Liver (tissue), 9 donors: ENCODE results near the gene SLC26A4. TPM values are rescaled to one million over a fixed set of nuclear protein-coding genes. Genes with fewer than 3 reads are reported as not detected.

Experiments used
- DNase-seq: peaks from one replicate; pipeline ENCODE4 v3.0.0-alpha.2; 2017; ENCODE audit warnings: low spot score
- H3K27ac ChIP-seq, 2 donors: one replicate each; pipeline ENCODE4 v1.7.0; 2013; ENCODE audit warnings: inconsistent platforms in 2 of 2, low read length in 2 of 2, control low read depth in 1 of 2, low read depth in 1 of 2, mild to moderate bottlenecking in 1 of 2
- H3K27me3 ChIP-seq, 4 donors: one replicate each; pipeline versions ENCODE4 v1.6.1 to v1.7.0; 2013; ENCODE audit warnings: low read length in 3 of 4, inconsistent platforms in 1 of 4, mild to moderate bottlenecking in 1 of 4, moderate library complexity in 1 of 4; ENCODE audit not compliant: control insufficient read depth in 4 of 4, insufficient read depth in 4 of 4
- H3K36me3 ChIP-seq, 4 donors: one replicate each; pipeline versions ENCODE4 v1.6.1 to v1.7.0; 2013; ENCODE audit warnings: low read length in 3 of 4, mild to moderate bottlenecking in 3 of 4, low read depth in 1 of 4, moderate library complexity in 1 of 4; ENCODE audit not compliant: control insufficient read depth in 4 of 4, insufficient read depth in 3 of 4
- H3K4me1 ChIP-seq, 4 donors: one replicate each; pipeline versions ENCODE4 v1.6.1 to v1.7.0; 2013; ENCODE audit warnings: low read length in 3 of 4, mild to moderate bottlenecking in 3 of 4, moderate library complexity in 1 of 4; ENCODE audit not compliant: control insufficient read depth in 4 of 4, insufficient read depth in 4 of 4
- H3K4me3 ChIP-seq, 3 donors: one replicate each; pipeline versions ENCODE4 v1.6.1 to v1.7.0; 2013; ENCODE audit warnings: low read length in 3 of 3, control low read depth in 1 of 3, low read depth in 1 of 3, mild to moderate bottlenecking in 1 of 3
- H3K9ac ChIP-seq, 2 donors: one replicate each; pipeline ENCODE4 v1.7.0; 2013; ENCODE audit warnings: low read length in 2 of 2, mild to moderate bottlenecking in 2 of 2, moderate library complexity in 2 of 2, control low read depth in 1 of 2, low read depth in 1 of 2
- H3K9me3 ChIP-seq, 4 donors: one replicate each; pipeline versions ENCODE4 v1.6.1 to v1.7.0; 2013; ENCODE audit warnings: low read length in 3 of 4; ENCODE audit not compliant: control insufficient read depth in 4 of 4
- EGR1 ChIP-seq, 2 donors: IDR thresholded peaks; 2 replicates each; pipeline ENCODE4 v1.6.1; 2016 to 2018; ENCODE audit warnings: antibody characterized with exemption in 2 of 2, low read depth in 2 of 2
- FOXA1 ChIP-seq: IDR thresholded peaks from 2 replicates; pipeline ENCODE4 v1.6.1; 2016; ENCODE audit warnings: antibody characterized with exemption
- FOXA2 ChIP-seq: IDR thresholded peaks from 2 replicates; pipeline ENCODE4 v1.6.1; 2016; ENCODE audit warnings: antibody characterized with exemption
- GABPA ChIP-seq, 2 donors: IDR thresholded peaks in 1 of 2; conservative IDR thresholded peaks in 1 of 2; 2 replicates each; pipeline ENCODE4 v1.6.1; 2016; ENCODE audit warnings: antibody characterized with exemption in 2 of 2, mild to moderate bottlenecking in 1 of 2, moderate library complexity in 1 of 2
- HNF4A ChIP-seq, 2 donors: conservative IDR thresholded peaks; 2 replicates each; pipeline ENCODE4 v1.6.1; 2016; ENCODE audit warnings: antibody characterized with exemption in 2 of 2, mild to moderate bottlenecking in 2 of 2
- HNF4G ChIP-seq: IDR thresholded peaks from 2 replicates; pipeline ENCODE4 v1.6.1; 2016; ENCODE audit warnings: antibody characterized with exemption
- JUND ChIP-seq, 2 donors: IDR thresholded peaks; 2 replicates each; pipeline ENCODE4 v1.6.1; 2016; ENCODE audit warnings: antibody characterized with exemption in 2 of 2
- NR2F2 ChIP-seq: IDR thresholded peaks from 2 replicates; pipeline ENCODE4 v1.6.1; 2016; ENCODE audit warnings: antibody characterized with exemption
- RAD21 ChIP-seq, 2 donors: IDR thresholded peaks; 2 replicates each; pipeline ENCODE4 v1.6.1; 2016; ENCODE audit warnings: antibody characterized with exemption in 2 of 2, mild to moderate bottlenecking in 2 of 2
- RXRA ChIP-seq, 2 donors: IDR thresholded peaks; 2 replicates each; pipeline ENCODE4 v1.6.1; 2017 to 2018; ENCODE audit warnings: antibody characterized with exemption in 2 of 2, mild to moderate bottlenecking in 1 of 2
- SP1 ChIP-seq: IDR thresholded peaks from 2 replicates; pipeline ENCODE4 v1.6.1; 2018; ENCODE audit warnings: antibody characterized with exemption, mild to moderate bottlenecking
- TAF1 ChIP-seq: conservative IDR thresholded peaks from 2 replicates; pipeline ENCODE4 v1.6.1; 2016; ENCODE audit warnings: antibody characterized with exemption, mild to moderate bottlenecking
- YY1 ChIP-seq: IDR thresholded peaks from 2 replicates; pipeline ENCODE4 v1.6.1; 2016; ENCODE audit warnings: antibody characterized with exemption, mild to moderate bottlenecking
- WGBS: extraction: QIAGEN DNeasy Blood & Tissue Kit; methylation state at CpG from one replicate; pipeline ENCODE4 v1.1.7; 2013; 5-methylcytosine and 5-hydroxymethylcytosine counted together
- polyA plus RNA-seq, 2 donors: library from polyadenylated mRNA; stranded (reverse) in 1 of 2; unstranded in 1 of 2; fragments of 200-250 nt in 1 of 2; fragments of >200 nt in 1 of 2; fragmentation: Nextera tagmentation in 1 of 2; extraction: Ambion mirVana in 1 of 2; gene quantifications; one replicate each; pipeline versions ENCODE4 v1.2.1 to v1.2.3, GENCODE V29; 2013 to 2015
- total RNA-seq, 2 donors: library from RNA; depleted of rRNA; stranded (reverse); fragments of >200 nt; gene quantifications; one replicate each; pipeline ENCODE4 v1.2.3, GENCODE V29; 2014
- TF ChIP-seq, protein P1 (sequence below): IDR thresholded peaks from 2 replicates; pipeline ENCODE4 v1.6.1; 2016; ENCODE audit warnings: antibody characterized with exemption, mild to moderate bottlenecking
- TF ChIP-seq, protein P2 (sequence below): IDR thresholded peaks from 2 replicates; pipeline ENCODE4 v1.6.1; 2016; ENCODE audit warnings: antibody characterized with exemption
- TF ChIP-seq, protein P3 (sequence below): IDR thresholded peaks from 2 replicates; pipeline ENCODE4 v1.6.1; 2016; ENCODE audit warnings: antibody characterized with exemption
- TF ChIP-seq, protein P4 (sequence below): fragments of 150-350 bp; IDR thresholded peaks from 2 replicates; pipeline ENCODE4 v1.5.1; 2017; ENCODE audit warnings: improper control_type of control experiment, low read depth, low read length; ENCODE audit not compliant: missing input control
- TF ChIP-seq, protein P5 (sequence below): IDR thresholded peaks from 2 replicates; pipeline ENCODE4 v1.6.1; 2016; ENCODE audit warnings: antibody characterized with exemption
- donor health status: healthy.
- donor health status: healthy.
- donor health status: healthy.
- donor health status: healthy.
- donor health status: healthy.

Gene SLC26A4
- total and polyA plus RNA-seq, 4 donors: 0.08 to 0.25 (median 0.19) TPM; not detected in 1

DNA sequence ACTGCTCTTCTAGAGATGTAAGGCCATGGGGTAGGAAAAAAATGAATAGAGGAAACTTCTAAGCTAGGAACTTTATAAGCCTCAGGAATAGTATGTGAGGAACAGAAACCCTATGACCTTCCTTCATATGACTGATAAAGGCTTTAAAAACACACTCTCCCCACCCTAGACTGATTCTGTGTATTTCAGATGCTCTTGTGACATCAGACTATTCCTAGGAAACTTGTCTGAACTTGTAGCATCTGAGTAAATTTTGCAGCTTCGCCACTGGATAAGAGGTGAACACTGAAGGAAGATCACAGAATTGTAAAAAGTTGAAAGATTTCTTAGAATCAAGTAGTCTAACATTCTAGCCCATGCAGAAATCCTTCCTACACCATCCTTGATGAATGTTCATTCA lies 52.3 kb downstream of the SLC26A4 start:
- WGBS: 97% methylated on average over 1 of the region's 1 CpG
- H3K27ac ChIP-seq: no peak overlapping the region
- H3K9ac ChIP-seq: no peak overlapping the region
- H3K4me3 ChIP-seq: no peak overlapping the region
- TF ChIP-seq FOXA1: no peak
- no peak for TF ChIP-seq JUND (IDR thresholded peaks at IDR 0.05)
- TF ChIP-seq, protein P1, sequence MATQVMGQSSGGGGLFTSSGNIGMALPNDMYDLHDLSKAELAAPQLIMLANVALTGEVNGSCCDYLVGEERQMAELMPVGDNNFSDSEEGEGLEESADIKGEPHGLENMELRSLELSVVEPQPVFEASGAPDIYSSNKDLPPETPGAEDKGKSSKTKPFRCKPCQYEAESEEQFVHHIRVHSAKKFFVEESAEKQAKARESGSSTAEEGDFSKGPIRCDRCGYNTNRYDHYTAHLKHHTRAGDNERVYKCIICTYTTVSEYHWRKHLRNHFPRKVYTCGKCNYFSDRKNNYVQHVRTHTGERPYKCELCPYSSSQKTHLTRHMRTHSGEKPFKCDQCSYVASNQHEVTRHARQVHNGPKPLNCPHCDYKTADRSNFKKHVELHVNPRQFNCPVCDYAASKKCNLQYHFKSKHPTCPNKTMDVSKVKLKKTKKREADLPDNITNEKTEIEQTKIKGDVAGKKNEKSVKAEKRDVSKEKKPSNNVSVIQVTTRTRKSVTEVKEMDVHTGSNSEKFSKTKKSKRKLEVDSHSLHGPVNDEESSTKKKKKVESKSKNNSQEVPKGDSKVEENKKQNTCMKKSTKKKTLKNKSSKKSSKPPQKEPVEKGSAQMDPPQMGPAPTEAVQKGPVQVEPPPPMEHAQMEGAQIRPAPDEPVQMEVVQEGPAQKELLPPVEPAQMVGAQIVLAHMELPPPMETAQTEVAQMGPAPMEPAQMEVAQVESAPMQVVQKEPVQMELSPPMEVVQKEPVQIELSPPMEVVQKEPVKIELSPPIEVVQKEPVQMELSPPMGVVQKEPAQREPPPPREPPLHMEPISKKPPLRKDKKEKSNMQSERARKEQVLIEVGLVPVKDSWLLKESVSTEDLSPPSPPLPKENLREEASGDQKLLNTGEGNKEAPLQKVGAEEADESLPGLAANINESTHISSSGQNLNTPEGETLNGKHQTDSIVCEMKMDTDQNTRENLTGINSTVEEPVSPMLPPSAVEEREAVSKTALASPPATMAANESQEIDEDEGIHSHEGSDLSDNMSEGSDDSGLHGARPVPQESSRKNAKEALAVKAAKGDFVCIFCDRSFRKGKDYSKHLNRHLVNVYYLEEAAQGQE: no peak
- H3K27me3 ChIP-seq: no peaks in the 10 kb centered on the region
- no peaks in the 10 kb centered on the region for H3K36me3 ChIP-seq
- no peaks in the 10 kb centered on the region for H3K9me3 ChIP-seq
- H3K4me1 ChIP-seq: no peaks in the 10 kb centered on the region
- no peak for DNase-seq

DNA sequence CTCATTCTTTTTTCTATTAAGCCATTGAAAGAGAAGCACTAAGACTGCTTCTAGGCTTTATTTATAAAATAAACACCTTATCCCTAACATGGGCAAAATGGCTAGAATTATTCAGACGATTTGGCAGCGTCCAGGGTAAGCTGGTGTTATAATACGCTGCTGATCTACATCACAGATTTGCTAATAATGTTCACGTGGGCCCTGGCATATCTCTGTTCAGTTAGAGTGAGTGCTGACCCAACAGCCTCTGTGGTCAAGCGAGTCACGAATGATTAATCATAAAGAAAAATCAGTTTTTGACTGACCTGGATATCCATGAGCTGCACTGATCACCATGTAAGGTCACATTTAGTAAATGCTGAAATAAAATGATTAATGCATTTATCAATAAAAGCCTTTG lies 54.9 kb downstream of the SLC26A4 start:
- DNase-seq: no peak
- H3K4me3 ChIP-seq: no peak overlapping the region
- H3K27me3 ChIP-seq: peaks cover 0 to under 1% (median 0%) of the 10 kb centered on the region in 4 donors
- H3K27ac ChIP-seq: no peak overlapping the region
- WGBS: 88% methylated on average over 6 of the region's 6 CpGs
- no peak overlapping the region for H3K9ac ChIP-seq
- H3K9me3 ChIP-seq: no peaks in the 10 kb centered on the region
- H3K36me3 ChIP-seq: no peaks in the 10 kb centered on the region
- no peaks in the 10 kb centered on the region for H3K4me1 ChIP-seq
- TF ChIP-seq, protein P1: no peak
- TF ChIP-seq HNF4A (conservative IDR thresholded peaks at IDR 0.05): no peak
- TF ChIP-seq FOXA2: no peak
- no peak for TF ChIP-seq SP1
- TF ChIP-seq, protein P2, sequence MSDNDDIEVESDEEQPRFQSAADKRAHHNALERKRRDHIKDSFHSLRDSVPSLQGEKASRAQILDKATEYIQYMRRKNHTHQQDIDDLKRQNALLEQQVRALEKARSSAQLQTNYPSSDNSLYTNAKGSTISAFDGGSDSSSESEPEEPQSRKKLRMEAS: no peak
- TF ChIP-seq NR2F2: no peak
- TF ChIP-seq EGR1 (IDR thresholded peaks at IDR 0.05; ENCODE audit: low read depth in 2 of 2): no peak
- no peak for TF ChIP-seq FOXA1
- TF ChIP-seq HNF4G: no peak
- TF ChIP-seq, protein P3, sequence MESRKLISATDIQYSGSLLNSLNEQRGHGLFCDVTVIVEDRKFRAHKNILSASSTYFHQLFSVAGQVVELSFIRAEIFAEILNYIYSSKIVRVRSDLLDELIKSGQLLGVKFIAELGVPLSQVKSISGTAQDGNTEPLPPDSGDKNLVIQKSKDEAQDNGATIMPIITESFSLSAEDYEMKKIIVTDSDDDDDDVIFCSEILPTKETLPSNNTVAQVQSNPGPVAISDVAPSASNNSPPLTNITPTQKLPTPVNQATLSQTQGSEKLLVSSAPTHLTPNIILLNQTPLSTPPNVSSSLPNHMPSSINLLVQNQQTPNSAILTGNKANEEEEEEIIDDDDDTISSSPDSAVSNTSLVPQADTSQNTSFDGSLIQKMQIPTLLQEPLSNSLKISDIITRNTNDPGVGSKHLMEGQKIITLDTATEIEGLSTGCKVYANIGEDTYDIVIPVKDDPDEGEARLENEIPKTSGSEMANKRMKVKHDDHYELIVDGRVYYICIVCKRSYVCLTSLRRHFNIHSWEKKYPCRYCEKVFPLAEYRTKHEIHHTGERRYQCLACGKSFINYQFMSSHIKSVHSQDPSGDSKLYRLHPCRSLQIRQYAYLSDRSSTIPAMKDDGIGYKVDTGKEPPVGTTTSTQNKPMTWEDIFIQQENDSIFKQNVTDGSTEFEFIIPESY: no peak
- no peak for TF ChIP-seq TAF1
- TF ChIP-seq RXRA (IDR thresholded peaks at IDR 0.05): no peak
- TF ChIP-seq JUND (IDR thresholded peaks at IDR 0.05): no peak
- no peak for TF ChIP-seq GABPA (IDR thresholded peaks at IDR 0.05 in 1 of 2, conservative IDR thresholded peaks at IDR 0.05 in 1 of 2)
- TF ChIP-seq RAD21 (IDR thresholded peaks at IDR 0.05): no peak
- no peak for TF ChIP-seq YY1
- TF ChIP-seq, protein P4, sequence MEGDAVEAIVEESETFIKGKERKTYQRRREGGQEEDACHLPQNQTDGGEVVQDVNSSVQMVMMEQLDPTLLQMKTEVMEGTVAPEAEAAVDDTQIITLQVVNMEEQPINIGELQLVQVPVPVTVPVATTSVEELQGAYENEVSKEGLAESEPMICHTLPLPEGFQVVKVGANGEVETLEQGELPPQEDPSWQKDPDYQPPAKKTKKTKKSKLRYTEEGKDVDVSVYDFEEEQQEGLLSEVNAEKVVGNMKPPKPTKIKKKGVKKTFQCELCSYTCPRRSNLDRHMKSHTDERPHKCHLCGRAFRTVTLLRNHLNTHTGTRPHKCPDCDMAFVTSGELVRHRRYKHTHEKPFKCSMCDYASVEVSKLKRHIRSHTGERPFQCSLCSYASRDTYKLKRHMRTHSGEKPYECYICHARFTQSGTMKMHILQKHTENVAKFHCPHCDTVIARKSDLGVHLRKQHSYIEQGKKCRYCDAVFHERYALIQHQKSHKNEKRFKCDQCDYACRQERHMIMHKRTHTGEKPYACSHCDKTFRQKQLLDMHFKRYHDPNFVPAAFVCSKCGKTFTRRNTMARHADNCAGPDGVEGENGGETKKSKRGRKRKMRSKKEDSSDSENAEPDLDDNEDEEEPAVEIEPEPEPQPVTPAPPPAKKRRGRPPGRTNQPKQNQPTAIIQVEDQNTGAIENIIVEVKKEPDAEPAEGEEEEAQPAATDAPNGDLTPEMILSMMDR: no peak
- TF ChIP-seq, protein P5, sequence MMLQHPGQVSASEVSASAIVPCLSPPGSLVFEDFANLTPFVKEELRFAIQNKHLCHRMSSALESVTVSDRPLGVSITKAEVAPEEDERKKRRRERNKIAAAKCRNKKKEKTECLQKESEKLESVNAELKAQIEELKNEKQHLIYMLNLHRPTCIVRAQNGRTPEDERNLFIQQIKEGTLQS: no peak
